ENCODE data around the gene UGT1A3.
"Not testable (repeated sequence)": the region's sequence is repeated elsewhere in the genome, so short reads cannot be mapped to it uniquely, and the experiment has no call there.

Gene UGT1A3

DNA sequence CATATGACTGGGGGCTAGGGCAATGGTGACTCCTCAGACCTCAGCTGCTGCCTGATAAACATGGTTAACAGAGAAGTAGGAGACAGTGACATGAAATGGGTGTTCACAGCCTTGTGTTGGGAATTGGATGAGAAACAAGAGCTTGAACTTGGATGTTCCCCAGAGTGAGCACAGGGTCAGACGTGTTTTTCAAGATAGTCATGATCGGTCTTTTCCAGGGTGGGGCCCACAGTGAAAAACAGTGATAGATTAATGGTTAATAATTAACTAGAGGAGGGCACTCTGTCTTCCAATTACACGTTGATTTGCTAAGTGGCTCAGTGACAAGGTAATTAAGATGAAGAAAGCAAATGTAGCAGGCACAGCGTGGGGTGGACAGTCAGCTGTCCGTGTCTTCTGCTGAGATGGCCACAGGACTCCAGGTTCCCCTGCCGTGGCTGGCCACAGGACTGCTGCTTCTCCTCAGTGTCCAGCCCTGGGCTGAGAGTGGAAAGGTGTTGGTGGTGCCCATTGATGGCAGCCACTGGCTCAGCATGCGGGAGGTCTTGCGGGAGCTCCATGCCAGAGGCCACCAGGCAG lies at the start of gene UGT1A3:
Gene UGT1A3, plus strand, starts transcription at position 320 of the 579 bp plus-strand sequence. Its CDS starts 85 bp downstream, at position 405.
- no peak for DNase-seq

DNA sequence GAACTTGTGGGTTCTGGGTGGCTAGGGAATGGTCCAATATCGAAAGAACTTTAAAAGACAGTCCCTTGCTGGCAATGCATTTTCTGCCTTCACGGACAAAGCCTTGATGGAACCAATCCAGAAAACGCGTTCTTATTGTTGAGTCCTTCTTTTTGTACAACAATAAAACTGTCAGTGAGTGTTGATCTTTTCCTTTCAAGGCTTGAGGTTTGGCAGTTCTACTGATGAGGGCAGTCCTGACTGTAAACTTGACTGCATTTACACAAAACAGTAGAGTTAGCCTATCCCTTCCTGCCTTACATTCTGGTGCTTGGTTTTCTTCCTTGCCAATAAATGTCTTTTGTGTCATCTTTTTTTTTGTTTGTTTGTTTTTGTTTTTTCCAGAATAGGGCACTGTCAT lies 49.6 kb upstream of the UGT1A3 start:
- DNase-seq: no peak

DNA sequence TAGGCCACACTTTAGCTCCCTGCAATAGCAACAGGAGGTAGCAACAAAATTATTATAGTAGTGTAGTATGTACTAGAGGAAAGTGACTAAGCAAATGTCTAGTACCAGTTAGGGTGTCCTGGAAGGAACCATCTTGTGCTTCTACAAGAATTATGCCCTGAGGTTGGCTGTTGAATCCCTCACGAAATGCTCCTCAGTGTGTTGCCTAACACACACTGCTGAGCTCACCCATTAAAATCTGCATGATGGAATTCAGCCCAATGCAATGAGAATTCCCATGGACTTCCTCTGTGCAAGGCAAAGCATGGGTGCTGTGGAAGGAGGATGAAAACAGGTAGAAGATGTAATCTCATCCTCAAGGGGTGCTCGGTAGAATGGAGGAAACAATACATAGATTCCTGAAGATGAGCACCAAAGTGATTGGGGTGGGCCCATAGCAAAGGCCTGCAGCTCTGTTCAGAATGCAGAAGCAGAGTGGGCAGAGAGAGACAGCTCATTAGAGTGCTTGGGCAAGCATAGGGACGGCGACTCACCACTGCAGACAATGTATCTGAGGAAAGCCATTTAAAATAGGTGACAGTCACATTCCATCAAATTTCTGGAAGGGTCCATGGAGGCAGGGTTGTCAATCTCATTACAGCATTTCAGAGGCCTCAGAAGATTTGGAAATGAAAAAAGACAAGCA lies 48.3 kb upstream of the UGT1A3 start:
- DNase-seq: no peak

DNA sequence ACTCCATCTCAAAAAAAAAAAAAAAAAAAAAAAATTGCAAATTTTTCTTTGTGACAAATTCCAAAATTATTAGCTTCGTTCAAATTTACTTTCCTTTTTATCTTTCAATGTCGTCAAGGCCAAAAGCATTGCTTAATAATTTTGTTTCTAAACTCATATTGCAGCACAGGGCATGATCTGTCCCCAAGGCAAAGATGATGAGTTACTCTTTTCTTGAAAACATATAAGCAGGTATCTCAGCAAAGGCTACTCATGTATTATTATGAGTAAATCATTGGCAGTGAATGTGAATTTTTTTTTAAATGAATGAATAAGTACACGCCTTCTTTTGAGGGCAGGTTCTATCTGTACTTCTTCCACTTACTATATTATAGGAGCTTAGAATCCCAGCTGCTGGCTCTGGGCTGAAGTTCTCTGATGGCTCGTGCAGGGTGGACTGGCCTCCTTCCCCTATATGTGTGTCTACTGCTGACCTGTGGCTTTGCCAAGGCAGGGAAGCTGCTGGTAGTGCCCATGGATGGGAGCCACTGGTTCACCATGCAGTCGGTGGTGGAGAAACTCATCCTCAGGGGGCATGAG lies 47.2 kb upstream of the UGT1A3 start, which contains the start of gene UGT1A7:
Gene UGT1A7, plus strand, starts transcription at position 381 of the 579 bp plus-strand sequence. Its CDS starts 37 bp downstream, at position 418.
- no peak for DNase-seq

DNA sequence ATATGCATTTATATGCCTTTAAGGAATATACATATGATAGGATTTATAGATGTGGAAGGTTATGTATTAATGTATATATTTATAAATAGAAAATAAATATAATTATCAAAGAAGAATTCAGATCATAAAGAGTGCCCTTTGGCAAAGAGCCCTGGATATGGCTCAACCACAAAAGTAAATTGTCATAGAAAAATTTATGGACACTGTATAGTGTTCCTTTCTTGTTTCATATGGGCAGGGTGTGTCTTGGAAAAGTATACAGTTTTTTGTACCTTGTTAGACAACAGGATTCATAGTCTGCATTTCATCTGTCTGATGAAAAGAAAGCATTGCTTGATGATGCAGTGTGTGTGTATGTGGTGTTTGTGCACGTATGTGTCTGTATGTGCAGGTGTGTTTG lies 44.2 kb upstream of the UGT1A3 start:
- DNase-seq: no peak

DNA sequence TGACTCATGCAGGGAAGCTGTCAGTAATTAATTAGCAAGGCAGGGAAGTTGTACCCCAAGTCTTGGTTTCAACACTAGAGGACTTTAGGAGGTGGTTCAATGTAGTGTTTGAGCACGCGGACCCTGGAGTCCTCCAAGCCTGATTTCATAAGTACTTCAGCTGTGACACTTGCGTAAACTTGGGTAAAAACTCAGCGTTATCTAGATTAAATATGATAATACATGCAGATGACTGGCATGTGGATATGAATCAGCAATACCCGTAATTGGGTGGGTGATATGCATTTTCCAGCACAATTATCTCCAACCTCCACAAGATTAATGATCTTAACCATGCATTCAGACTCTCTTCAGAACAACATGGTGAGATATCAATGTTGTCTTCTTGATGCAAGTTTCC lies 41.9 kb upstream of the UGT1A3 start:
- DNase-seq: no peak

DNA sequence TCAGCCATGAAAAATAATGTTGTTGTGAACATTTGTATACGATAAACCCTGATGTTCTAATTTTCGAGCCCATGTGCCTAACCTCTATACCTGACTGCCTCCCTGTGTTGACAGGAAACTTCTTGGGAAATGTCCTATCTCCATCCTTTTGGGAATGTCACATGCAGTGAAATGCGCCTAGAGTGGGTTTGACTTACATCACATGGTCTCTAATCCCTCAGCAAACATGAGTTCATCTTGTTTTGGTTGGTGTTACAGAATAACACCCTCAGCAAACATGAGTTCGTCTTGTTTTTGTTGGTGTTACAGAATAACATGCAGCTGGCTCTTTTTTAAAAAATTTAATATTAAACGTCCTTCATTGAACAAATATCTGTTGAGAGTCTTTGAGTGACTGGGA lies 40.5 kb upstream of the UGT1A3 start:
- DNase-seq: no peak

DNA sequence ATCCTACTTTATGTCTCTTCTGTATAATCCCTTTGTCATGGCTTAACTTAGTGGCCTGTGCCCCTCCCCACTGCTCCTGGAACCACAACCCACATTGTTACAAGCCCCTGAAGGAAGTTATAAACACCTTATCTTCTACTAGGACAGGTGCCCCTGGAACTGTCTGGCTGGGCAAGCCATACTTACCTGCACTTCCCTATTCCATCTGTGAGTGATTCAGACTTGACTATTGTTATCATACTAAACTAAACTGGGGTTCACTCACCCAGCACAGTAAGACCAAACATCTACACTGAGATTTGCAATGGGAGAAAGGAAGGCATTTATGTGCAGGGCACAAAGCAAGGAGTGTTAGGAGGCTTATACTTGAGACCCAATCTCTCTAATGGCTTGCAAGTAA lies 39.8 kb upstream of the UGT1A3 start:
- DNase-seq: no peak

DNA sequence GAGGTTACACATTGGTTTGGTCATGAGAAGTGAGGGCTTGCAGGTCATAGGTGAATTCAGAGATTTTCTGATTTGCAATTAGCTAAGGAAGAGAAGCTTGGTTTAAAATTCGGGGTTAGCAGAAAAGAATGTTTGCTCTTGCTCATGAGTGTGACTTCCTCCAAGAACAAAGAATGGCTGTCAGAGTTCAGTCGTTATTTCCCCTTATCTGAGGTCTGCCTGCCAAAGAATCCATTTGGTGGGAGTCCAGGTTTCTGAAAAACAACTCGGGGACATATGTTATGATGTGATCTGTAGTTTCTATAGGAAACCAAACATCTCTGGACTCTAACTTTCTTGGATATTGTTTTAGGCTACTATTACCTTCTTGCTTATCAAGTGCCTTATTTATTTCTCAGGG lies 39.3 kb upstream of the UGT1A3 start:
- DNase-seq: no peak

DNA sequence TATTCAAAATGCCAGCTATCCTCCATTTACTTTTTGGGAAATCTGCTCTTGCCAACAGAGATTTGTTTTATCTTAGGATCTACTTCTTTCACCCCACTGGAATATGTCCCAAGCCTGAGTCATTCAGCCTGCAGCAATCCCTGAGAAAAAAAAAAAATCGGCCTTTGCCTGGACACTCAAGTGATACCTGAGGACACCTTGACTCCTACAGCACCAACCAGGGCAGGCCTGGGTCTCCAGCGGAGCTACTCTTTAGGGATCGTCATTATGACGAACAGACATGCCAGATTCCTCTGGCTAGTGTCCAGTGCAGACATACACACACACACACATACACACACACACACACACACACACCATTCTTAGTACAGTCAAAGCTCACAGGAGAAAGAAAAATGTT lies 38.4 kb upstream of the UGT1A3 start:
- no peak for DNase-seq

DNA sequence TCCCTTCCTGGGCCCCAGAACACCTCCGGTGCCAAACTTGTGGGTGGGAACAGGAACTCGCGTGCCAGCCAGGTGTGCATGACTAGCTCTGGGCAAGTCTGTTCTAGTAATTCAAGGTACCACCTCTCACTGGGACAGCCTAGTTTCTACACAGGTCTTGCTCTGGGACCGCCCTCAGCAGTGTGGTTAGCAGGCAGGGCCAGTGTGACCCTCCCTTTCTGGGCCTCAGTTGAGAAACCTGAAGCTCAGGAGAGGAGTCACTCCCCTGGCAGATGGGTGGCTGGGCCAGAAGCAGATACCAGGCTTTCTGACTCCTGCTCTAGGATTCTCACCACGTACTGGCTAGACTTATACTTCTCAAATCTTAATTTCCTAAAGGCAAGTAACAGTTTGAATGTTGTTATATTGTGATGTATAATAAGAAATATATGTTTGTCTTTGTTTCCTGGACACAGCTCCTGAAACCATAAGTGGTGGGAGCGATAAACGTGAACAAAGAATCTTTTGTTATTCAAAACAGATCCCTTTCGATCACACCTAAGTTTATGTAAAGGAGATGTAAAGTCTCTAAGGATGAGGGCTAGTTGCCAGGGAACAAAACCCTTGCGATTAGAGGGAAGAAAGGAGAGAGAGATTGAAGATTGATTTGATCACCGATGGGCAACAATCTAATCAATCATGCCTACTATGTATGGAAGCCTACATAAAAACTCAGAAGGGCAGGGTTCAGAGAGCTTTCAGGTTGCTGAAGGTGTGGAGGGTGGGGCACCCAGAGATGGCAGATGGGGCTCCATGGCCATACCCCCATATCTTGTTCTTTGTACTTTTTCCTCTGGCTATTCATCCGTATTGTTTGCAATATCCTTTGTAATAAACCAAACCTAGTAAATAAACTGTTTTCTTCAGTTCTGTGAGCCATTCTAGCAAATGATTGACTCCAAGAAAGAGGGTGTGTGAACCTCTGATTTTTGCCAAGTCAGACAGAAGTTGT lies 37.1 kb upstream of the UGT1A3 start:
- no peak for DNase-seq

DNA sequence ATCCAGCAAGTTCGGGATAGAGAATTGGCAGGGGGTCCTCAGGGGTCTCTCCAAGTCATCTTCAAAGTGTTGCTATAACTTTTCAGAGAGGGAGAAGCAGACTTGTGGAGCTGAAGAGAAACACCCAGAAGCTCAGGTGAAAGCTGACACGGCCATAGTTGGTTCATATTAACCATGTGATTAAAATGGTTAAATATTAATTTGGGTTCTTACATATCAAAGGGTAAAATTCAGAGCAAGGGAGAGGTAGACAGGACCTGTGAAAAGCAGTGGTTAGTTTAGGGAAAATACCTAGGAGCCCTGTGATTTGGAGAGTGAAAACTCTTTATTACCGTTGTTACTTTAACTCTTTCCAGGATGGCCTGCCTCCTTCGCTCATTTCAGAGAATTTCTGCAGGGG lies 36.2 kb upstream of the UGT1A3 start, which contains the start of gene UGT1A6:
Gene UGT1A6, plus strand, starts transcription at position 243 of the 400 bp plus-strand sequence. Its CDS starts 115 bp downstream, at position 358.
- no peak for DNase-seq

DNA sequence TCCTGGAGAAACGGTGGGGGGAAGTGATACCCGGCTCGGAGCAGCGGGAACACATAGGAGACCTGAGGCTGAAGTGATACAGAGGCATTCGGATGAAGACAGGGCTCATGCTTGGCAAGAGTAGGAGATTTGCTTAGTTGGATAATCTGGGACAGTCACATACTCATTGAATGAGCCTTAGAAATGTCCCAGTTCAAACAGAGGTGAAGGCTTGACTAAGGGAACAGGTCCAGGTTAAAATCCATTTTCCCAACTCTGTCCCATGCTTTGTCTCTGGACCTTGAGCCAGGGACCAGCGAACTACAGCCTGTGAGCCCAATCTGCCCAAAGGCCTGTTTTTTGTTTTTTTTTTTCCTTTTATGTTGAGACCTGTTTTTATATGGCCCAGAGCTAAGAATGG lies 34.9 kb upstream of the UGT1A3 start:
- no peak for DNase-seq

DNA sequence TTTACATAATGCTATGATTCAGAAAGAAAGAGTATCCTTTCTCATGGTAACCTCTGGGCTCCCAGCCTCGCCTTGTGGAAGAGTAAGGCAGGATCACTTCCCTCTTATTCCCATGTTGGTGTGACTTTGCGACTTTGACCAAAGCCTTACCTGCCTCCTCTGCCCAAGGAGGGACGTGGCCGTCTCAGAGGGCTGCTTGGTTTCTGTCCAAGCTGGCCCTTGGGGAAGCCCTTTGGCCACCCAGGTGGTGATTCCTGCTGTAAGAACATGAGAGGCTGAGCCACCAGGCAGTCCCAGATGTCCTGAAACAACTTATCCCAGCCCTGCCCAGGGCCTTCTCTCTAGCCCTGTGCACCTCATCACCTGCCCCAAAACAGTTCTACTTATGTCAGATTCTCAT lies 30.1 kb upstream of the UGT1A3 start:
- no peak for DNase-seq

DNA sequence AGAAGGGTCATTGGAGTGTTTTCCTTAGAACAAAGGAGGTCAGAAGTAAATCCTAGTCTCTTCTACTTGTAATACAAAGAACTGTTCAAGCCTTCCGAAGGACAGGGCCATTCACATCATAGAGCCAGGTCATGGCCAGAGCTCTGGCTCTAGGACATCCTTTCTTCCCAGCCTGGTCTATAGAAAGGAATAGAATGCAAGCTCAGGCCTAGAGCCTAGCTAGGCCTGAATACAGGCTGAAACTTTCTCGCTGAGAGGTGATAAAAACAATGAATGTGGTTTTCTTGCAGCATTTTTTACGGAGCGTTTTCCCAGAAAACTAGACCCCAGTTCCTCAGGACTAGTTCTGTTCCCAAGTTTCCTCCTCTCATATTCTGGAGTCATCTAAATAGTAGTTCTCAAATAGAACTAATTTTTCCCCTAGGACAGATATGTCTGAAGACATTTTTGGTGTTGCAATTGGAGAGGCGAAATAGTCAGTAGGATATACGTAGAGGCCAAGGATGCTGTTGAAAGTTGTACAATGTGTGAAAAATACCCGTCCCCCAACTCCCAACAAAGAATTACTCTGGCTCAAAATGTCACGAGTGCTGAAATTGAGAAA lies 29.3 kb upstream of the UGT1A3 start:
- DNase-seq: no peak

DNA sequence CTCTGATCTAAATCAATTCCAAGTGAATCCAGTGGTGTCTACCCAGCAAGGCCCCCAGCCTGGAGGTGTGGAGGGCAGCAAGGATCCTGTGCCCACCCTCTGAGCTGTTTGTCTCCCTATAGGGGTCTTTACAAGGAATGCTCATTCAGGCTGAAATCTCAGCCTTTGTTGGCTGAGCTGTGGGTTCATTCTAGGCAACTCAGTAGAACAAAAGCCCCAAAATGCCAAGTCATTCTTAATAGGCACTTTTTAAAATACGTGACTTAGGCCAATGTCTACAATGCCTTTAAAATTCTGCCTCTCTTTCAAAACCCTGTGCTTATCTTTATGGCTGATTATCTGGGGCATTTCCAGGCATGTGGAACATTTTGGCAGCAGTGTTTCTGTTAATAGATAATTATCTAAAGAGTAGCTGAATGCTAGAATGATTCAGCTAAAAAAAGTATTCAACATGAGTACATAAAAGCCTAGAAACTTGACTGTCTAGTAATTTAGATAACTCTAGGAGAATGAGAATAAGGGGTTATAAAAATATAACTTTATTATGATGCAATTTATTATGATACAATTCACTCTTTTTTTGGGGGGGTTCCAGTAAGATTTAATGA lies 28.7 kb upstream of the UGT1A3 start:
- no peak for DNase-seq

DNA sequence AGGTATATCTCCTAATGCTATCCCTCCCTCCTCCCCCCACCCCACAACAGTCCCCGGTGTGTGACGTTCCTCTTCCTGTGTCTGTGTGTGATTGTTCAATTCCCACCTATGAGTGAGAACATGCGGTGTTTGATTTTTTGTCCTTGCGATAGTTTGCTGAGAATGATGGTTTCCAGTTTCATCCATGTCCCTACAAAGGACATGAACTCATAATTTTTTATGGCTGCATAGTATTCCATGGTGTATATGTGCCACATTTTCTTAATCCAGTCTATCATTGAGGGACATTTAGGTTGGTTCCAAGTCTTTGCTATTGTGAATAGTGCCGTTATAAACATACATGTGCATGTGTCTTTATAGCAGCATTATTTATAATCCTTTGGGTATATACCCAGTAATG lies 28.0 kb upstream of the UGT1A3 start:
- DNase-seq: not testable (repeated sequence)

DNA sequence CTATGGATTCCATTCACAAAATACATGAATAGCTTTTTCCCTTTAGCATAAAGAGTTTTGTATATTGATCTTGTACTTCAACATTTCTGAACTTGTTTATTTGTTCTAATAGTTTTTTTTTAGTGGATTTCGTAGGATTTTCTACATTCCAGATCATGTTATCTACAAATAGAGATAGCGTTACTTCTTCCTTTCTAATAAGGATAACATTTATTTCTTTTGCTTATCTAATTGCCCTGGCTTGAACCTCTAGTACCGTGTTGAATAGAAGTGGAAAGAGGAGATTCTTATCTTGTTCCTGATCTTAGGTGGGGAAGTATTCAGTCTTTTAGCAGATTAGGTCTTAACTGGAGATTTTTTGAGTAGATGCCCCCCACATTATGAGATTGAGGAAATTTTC lies 26.6 kb upstream of the UGT1A3 start:
- DNase-seq: no peak

DNA sequence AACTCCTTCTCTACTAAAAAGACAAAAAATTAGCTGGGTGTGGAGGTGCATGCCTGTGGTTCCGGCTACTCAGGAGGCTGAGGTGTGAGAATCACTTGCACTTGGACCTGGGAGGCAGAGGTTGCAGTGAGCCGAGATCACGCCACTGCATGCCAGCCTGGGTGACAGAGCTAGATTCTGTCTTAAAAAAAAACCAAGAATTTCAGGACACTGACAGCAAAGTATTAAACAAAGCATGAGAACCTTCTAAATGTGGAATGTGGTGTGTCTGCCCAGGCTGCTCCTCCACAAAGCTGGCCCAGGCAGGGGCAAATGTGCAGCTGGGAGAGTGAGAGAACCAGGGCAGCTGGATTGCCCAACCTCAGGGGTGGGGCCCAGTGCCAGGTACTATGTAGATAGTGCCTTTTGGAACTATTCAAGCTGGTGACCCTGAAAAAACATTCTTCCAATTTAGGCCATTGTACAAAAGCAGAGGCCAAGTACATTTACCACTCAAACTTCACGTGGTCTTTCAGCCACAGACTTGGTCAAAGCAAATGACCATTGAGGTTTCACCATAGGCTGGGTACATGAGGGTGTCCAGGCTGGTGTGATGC lies 22.8 kb upstream of the UGT1A3 start:
- no peak for DNase-seq

DNA sequence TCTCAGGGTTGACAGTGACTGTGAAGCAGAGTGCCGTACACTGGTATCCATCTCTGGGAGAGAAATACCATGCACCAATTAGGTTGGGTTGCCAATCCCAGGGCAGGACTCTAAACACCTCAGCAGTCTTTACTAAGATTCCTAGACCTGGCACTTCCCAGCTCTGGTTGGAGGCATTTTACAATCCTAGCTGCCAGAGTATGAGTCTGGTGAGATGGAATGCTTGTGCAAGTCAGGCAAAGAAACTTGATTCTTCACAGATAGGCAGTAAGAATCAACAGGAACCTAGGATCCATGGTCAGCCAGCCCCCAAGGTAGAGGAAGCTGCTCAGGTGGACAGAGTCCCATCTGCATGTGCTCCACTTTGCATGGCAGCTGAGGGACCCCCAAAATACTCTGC lies 22.1 kb upstream of the UGT1A3 start:
- DNase-seq: no peak

DNA sequence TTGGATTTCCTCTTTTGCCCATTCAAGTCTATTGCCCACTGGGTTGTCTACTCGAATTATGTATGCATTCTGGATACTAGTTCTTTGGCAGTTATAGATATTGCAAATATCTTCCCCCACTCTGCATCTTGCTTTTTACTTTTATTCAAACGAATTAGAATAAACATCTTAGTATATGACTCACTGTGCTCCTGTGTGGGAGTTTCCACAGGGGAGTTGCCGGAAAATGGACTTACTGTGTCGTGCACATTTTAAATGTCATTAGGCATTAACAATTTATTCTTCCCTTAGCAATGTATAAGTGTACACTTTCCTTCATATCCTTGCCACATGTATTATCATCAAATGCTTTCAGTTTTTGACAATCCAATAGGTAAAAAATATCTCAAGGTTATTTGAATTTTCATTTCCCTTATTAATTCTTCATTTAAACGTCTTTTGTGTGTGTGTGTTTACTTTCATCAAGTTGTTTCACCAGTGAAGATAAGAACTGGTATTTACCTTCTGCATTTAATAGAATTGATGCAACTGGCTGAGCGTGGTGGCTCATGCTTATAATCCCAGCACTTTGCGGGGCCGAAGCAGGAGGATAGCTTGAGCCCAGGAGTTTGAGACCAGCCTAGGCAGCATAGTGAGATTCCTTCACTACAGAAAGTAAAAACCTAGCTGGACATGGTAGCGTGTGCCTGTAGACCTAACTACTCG lies 20.8 kb upstream of the UGT1A3 start:
- no peak for DNase-seq

All from bone marrow (tissue), 2 donors.